ENCODE results near the gene BDH1.

BDH1 gene

GRCh38 chr3:197507541-197507940 lies 48.2 kb downstream of the BDH1 start:
- in situ Hi-C loops (cut with MboI; ENCODE audit: low sequenced_read_pairs) = no loop called here

- in situ Hi-C loops (cut with MboI; ENCODE audit: low sequenced_read_pairs) = no loop called here
Observed at GRCh38 chr3:197507081-197507480, 48.7 kb downstream of the BDH1 start.

DNA sequence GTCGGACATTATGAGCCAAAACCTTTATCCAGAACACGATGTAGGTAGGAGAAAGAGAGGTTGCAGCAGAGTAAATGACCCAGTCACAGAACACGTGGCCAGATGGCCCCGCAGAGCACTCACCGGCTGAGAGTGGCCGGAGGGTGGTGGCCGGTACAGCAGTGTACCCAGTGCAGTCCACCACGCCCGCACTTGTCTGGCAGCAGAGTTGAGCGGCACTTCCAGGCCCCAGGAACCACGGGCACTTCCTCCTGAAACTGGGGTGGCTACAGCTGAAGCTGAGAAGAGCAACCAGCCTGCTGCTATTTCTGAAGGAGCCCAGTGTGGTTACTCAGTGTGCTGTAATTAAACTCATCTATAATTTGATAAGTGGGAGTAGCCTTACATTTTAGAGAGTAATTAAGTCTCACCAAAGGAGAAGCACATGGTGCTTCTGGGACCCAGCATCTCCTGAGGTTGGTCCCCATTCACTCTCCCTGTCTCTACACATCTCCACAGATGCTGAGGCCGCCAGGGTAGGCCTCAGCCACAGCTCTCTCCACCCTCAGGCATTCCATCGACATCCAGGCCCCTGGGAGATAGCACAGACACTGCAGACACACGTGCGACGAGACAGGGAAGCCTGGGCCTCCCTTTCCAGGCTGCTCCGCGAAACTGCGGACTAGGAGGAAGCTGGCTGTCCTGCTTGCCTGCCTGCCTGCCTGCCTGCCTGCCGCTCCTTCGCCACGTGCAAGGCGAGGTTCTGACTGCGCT lies 49.8 kb downstream of the BDH1 start:
- in situ Hi-C loops (cut with MboI; ENCODE audit: low sequenced_read_pairs) = no loop called here

- in situ Hi-C loops (cut with MboI; ENCODE audit: low sequenced_read_pairs) = no loop called here
Observed at GRCh38 chr3:197504641-197505121, 51.1 kb downstream of the BDH1 start.

GRCh38 chr3:197504229-197504628 lies 51.5 kb downstream of the BDH1 start:
- in situ Hi-C loops (cut with MboI; ENCODE audit: low sequenced_read_pairs) = no loop called here

DNA sequence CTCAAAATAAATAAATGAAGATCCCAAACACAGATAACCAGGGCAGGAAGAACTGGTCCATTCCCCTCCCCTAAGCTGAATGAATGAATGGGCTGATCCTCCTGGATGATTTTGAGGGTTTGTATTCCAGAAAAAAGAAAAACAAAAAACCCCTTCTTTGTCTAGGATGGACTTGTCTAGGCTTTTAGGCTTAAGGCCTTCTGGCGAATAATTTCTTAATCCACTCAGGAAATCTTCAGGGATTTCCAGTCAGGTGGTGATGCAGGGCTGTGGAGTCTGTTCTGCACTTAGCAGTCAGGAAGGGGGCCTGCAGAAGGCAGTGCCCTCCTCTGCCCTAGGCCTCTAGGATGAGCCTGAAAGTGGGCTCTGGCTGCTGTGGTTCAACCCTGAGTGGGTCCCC lies 52.1 kb downstream of the BDH1 start:
- in situ Hi-C loops (cut with MboI; ENCODE audit: low sequenced_read_pairs) = no loop called here

GRCh38 chr3:197501879-197502620 lies 53.7 kb downstream of the BDH1 start:
- in situ Hi-C loops (cut with MboI; ENCODE audit: low sequenced_read_pairs) = no loop called here

DNA sequence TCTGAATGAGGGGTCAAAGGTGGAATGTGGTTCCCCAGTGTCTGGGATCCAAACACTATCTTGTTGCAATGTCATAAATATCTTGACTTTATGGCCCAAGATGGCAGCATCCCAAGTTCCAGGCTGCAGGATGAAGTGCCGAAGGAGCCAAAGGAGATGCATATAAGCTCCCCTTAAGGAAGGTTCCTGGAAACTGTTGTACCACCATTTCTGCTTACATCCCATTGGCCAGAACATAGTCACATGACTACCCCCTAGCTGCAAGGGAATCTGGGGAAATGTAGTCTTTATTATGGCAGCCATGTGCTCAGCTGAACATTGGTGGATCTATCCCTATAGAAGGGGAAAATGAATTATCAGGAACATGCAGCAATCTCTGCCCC lies 54.3 kb downstream of the BDH1 start:
- in situ Hi-C loops (cut with MboI; ENCODE audit: low sequenced_read_pairs) = no loop called here

GRCh38 chr3:197500812-197501211 lies 55.0 kb downstream of the BDH1 start:
- in situ Hi-C loops (cut with MboI; ENCODE audit: low sequenced_read_pairs) = no loop called here

- in situ Hi-C loops (cut with MboI; ENCODE audit: low sequenced_read_pairs) = no loop called here
Observed at GRCh38 chr3:197499427-197499826, 56.3 kb downstream of the BDH1 start.

DNA sequence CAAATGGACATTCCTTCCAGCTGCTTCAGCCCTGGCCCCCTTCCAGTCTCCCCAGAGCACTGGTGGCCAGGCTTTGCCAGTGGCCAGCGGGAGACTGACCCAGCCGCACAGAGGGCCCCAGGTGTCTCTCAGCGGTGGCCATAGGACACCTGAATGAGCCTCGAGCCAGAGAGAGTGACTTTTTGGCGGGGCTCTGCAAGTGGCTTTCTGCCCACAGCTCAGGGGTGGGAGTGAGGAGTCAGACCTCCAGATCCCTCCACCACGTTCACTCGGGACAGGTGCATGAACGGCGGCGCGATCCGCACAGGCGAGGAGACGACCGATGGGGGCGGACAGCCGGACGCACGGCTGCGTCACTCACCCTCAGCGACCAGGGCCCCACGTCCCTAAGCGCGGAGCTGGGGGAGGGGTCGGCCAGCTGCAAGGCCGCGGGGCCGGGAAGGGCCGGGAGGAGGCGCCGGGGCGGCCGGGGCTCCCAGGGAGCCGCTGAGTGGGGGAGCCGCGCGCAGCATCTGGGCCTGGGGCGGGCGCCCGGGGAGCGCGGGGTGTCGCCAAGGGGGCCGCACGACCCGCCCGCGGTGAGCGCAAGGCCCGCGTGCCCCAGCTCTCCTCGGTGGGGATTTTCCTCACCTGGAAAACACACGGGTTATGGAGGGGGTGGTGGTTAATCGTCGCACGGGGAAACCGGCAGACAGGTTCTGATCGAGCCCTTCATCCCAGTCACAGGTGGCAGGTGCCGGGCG lies 57.1 kb downstream of the BDH1 start:
- in situ Hi-C loops (cut with MboI; ENCODE audit: low sequenced_read_pairs) = no loop called here

DNA sequence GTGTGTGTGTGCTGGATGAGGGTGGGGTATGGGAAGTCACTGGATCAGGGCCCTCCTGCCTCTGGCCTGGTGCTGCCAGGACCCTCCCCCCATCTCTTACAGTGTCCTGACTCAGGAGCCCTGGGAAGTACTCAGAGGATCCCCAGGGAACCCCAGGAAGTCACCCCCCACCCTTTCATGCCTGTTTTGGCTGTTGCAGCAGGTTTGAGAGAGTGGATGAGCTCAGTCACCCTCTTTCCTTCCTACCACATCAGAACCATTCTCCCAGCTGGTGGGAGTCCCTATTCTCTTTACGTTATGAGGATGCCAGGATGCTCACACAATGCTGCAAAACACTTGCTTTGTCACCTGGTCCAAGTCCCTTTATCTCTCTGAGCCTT lies 59.0 kb downstream of the BDH1 start:
- in situ Hi-C loops (cut with MboI; ENCODE audit: low sequenced_read_pairs) = no loop called here

DNA sequence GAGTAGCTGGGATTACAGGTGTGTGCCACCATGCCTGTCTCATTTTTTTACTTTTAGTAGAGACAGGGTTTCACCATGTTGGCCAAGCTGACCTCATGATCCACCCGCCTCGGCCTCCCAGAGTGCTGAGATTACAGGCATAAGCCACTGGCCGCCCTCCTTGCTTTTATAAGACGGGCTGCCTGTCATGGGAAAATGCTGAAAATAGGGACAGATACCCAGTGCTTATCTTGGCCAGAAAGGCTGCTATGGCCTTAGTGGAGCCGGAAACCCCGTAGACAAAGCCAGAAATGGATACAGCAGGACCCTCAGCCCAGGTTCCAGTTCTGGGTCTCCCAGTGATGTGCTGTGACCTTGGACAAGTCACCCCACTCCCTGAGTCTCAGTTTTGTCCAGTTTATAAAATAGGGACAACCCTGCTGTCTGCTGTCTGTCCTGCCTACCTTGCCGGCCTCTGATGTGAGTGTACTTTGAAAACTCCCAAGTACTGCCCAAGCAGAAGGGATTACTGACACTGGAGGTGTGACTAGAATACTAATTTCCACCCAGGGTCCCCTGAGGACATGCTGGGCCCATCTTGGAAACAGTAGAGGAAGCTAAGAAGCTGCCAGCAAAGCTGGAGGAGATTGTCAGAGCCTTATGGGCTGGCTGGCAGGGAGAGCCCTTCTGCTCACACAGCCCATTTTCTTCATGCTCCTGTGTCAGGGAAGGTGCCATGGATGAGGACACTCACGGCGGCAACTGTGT lies 59.6 kb downstream of the BDH1 start:
- in situ Hi-C loops (cut with MboI; ENCODE audit: low sequenced_read_pairs) = no loop called here

DNA sequence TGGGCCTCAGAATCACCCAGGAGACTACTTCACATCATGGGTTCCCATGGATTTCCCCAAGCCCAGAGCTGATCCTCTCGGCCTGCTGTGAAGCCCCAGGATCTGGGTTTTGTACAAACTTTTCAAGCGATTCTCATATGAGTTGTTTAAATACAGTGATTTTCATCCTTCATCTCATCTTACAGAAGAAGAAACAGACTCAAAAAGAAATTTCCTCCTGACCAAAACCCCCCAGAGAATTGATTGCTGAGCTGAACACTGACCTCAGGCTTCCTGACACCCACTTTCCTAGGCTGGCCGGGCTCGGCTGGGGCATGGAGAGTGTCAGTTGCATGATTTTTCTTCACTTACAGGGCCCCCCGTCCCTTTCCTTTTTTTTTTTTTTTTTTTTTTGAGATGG lies 60.3 kb downstream of the BDH1 start:
- in situ Hi-C loops (cut with MboI; ENCODE audit: low sequenced_read_pairs) = no loop called here

- in situ Hi-C loops (cut with MboI; ENCODE audit: low sequenced_read_pairs) = no loop called here
Observed at GRCh38 chr3:197495059-197495455, 60.7 kb downstream of the BDH1 start.

DNA sequence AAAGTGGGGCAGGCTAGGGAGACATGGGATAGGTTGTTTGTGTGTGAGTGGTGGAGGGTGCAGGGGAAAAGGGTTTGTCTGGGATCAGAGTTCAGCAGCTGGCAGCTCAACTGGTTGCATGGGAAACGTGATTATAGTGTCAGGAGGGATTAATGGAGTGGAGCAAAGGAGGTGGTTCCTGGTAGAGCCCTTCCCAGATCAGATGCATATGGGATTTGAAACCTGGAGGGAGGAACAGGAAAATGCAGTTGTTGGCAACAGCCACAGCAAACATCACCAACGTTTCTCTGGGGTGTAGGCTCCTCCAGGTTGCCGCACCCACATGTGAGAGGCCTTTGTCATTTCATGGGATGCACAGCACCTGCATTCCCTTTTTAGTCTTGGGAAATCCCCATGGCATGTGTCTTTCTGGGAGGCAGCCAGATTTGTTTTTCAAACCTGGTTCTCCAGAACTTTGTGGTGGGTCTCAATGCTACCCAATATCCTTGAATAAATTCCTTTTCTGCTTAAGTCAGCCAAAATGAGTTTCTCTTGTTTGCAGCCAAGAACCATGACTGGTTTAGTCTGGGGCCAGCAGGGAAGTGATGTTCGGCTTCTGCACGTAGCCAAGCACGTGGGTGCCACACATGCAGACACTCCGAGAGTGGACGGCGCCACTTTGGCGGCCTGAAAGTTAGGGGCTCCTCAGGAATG lies 61.3 kb downstream of the BDH1 start:
- in situ Hi-C loops (cut with MboI; ENCODE audit: low sequenced_read_pairs) = no loop called here

DNA sequence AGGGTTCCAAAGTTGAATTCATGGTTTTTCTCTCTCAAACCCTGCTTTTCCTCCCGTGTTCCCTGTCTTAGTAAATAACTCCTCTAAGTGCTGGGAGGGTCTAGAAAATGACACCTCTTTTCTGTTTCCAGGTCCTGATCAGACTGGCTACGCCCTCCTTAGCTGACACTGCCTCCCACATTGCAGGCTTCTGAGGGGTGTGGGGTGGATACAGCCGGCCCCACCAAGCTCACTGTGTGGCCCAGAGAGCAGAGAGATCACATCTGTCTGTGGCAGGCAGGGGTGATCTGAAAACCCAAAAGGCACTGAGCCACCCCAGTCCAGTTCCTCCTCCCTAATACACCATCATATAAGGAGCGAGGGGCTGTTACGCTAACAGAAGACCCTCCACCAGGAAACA lies 62.7 kb downstream of the BDH1 start:
- in situ Hi-C loops (cut with MboI; ENCODE audit: low sequenced_read_pairs) = no loop called here

GRCh38 chr3:197491923-197492664 lies 63.7 kb downstream of the BDH1 start:
- in situ Hi-C loops (cut with MboI; ENCODE audit: low sequenced_read_pairs) = no loop called here

GRCh38 chr3:197491478-197491877 lies 64.3 kb downstream of the BDH1 start:
- in situ Hi-C loops (cut with MboI; ENCODE audit: low sequenced_read_pairs) = no loop called here

Measured in HL-60/S4 (cell line).